Muscle of leg (tissue), 16 donors: ENCODE results near the gene ARTN. TPM values are rescaled to one million over a fixed set of nuclear protein-coding genes. Genes with fewer than 3 reads are reported as not detected.
A peak's percentile ranks its signal among the peaks of the same experiment; 100 is the strongest.

Experiments
- DNase-seq: peaks from one replicate; pipeline ENCODE4 v3.0.0; 2013
- H3K27ac ChIP-seq: one replicate; pipeline ENCODE4 v1.5.1; 2013; ENCODE audit warnings: mild to moderate bottlenecking, low read length, control low read depth
- H3K27me3 ChIP-seq: one replicate; pipeline ENCODE4 v1.6.1; 2013; ENCODE audit warnings: low read length; ENCODE audit not compliant: control insufficient read depth, insufficient read depth
- H3K36me3 ChIP-seq: one replicate; pipeline ENCODE4 v1.6.1; 2013; ENCODE audit warnings: low read length; ENCODE audit not compliant: control insufficient read depth, insufficient read depth
- H3K4me1 ChIP-seq: one replicate; pipeline ENCODE4 v1.6.1; 2013; ENCODE audit warnings: low read length; ENCODE audit not compliant: control insufficient read depth, insufficient read depth
- H3K4me3 ChIP-seq: one replicate; pipeline ENCODE4 v1.5.1; 2013; ENCODE audit warnings: low read length, control low read depth
- H3K9me3 ChIP-seq: replicated peaks from 2 replicates; pipeline ENCODE4 v1.6.1; 2013; ENCODE audit warnings: low read depth, low read length; ENCODE audit not compliant: control insufficient read depth
- WGBS: methylation state at CpG from one replicate; pipeline ENCODE4 v1.1.5; 2013; ENCODE audit warnings: missing lambda C conversion rate; ENCODE audit not compliant: insufficient coverage; 5-methylcytosine and 5-hydroxymethylcytosine counted together
- long read RNA-seq, 11 donors: transcript quantifications; one replicate each; lab custom pipeline, GENCODE V29; 2026
- polyA plus RNA-seq, 8 donors: library from polyadenylated mRNA; unstranded; fragments of 120-200 nt; gene quantifications; one replicate each; pipeline versions ENCODE4 v1.2.1 to v1.2.3, GENCODE V29; 2013; ENCODE audit warnings: inconsistent platforms in 1 of 8, low replicate concordance in 1 of 8; ENCODE audit not compliant: insufficient read length in 8 of 8, insufficient read depth in 1 of 8
- total RNA-seq: library from RNA; stranded (reverse); fragments of 120-200 nt; gene quantifications from one replicate; pipeline ENCODE4 v1.2.4, GENCODE V29; 2013

The ARTN gene, protein sequence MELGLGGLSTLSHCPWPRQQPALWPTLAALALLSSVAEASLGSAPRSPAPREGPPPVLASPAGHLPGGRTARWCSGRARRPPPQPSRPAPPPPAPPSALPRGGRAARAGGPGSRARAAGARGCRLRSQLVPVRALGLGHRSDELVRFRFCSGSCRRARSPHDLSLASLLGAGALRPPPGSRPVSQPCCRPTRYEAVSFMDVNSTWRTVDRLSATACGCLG
- total RNA-seq (0.49 TPM), polyA plus RNA-seq (1 to 10 TPM in 5 of 8 donors, under 1 TPM in 3; 0.74 to 2.4 (median 1.2) TPM)
- long read RNA-seq, donor 1 = 0 reads
- long read RNA-seq, donor 2 = 0 reads
- long read RNA-seq, donor 3 = 0 reads
- long read RNA-seq, donor 4 = 0 reads
- long read RNA-seq, donor 5 = 0 reads
- long read RNA-seq, donor 6 = 0 reads
- long read RNA-seq, donor 7 = 0 reads
- long read RNA-seq, donor 8 = 0 reads
- long read RNA-seq, donor 9 = 0 reads
- long read RNA-seq, donor 10 = 0 reads
- long read RNA-seq, donor 11 = 0 reads

DNA sequence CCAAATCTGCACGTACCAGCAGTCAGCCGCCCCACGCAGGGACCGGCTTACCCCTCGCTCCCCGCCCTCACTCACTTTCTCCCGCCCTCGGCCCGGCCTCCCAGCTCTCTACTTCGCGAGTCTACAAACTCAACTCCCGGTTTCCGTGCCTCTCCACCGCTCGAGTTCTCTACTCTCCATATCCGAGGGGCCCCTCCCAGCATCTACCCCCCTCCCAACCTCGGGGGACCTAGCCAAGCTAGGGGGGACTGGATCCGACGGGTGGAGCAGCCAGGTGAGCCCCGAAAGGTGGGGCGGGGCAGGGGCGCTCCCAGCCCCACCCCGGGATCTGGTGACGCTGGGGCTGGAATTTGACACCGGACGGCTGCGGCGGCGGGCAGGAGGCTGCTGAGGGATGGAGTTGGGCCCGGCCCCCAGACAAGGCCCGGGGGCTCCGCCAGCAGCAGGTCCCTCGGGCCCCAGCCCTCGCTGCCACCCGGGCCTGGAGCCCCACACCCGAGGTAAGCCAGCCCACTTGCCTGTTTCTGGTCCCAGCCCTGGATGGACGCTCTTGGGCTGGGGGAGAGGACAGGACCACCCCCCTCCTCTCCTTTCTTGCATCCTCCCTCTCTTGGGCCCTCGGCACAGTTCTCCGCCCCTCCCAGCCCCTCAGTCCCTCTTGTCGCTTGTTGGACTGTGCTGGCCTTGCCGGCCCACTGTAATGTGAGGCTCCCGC, at the start of gene ARTN:
Gene ARTN, plus strand, starts transcription at position 416 of the 715 bp plus-strand sequence. CDS start 1,856 bp downstream, outside the sequence.
- Histone ChIP-seq H3K27me3 (peaks cover 26% of the 10 kb centered on the region), H3K9me3 (no peaks in the 10 kb centered on the region), H3K4me1 (peaks cover 32% of the 10 kb centered on the region), H3K27ac (no peak within 1 kb of the TSS), H3K4me3 (peak within 1 kb of the TSS; percentile 40), H3K36me3 (peaks cover 10% of the 10 kb centered on the region)
- WGBS = 1% methylated on average over 38 of the region's 42 CpGs
- peak; percentile 43 for DNase-seq

DNA sequence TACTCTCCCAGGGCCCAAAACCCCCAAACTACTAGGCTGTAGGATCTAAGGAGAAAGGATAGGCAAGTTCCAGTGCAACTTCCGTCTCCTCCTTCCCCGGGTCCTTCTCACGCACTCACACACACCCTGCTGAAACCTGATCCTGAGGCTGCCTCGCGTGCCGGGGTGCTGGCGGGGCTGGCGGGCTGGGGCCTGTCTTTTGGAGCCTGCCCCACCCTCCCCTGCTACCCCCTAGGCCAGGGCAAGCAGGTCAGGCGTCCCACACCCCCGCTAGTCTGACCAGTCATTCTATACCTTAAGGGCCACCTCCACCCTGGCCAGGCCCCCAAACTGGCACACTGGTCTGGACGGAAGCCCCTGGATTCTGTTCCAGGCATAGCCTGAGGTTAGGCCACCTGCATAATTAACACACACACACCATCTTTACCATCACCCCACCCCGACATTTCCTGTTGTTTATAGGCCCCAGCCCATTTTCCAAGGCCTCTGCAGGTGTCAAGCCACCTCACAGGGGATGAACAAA, 48.3 kb upstream of the ARTN start:
- peak; percentile 30 for DNase-seq
- WGBS = 41% methylated on average over 11 of the region's 12 CpGs
- H3K27ac ChIP-seq = no peak overlapping the region

DNA sequence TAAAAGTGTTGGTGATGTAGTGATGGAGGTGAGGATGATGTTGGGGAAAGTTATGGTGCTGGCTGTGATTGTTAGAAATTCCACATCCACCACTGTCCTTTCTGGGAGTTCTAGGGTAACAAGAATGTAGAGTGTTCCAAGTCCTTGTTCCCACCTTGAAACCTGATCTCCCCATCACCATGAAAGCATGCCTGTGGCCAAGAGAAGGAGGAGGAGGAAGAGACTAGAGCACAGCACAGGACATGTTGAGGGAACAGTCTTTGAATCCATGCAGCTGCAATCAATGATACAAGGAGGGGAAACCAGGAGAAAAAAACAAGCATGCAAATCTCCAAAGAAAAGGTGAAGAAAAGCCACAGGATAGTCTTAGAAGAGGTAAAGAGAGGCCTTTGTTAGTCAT, 45.9 kb upstream of the ARTN start:
- Histone ChIP-seq H3K4me3 (no peak overlapping the region), H3K27me3 (no peaks in the 10 kb centered on the region), H3K4me1 (peaks cover 19% of the 10 kb centered on the region), H3K9me3 (no peaks in the 10 kb centered on the region), H3K36me3 (no peaks in the 10 kb centered on the region), H3K27ac (no peak overlapping the region)
- no peak for DNase-seq

More for the DNA sequence above, 48.3 kb upstream of the ARTN start:
- Histone ChIP-seq H3K9me3 (no peaks in the 10 kb centered on the region), H3K27me3 (no peaks in the 10 kb centered on the region), H3K36me3 (no peaks in the 10 kb centered on the region), H3K4me3 (no peak overlapping the region), H3K4me1 (peaks cover 36% of the 10 kb centered on the region)

DNA sequence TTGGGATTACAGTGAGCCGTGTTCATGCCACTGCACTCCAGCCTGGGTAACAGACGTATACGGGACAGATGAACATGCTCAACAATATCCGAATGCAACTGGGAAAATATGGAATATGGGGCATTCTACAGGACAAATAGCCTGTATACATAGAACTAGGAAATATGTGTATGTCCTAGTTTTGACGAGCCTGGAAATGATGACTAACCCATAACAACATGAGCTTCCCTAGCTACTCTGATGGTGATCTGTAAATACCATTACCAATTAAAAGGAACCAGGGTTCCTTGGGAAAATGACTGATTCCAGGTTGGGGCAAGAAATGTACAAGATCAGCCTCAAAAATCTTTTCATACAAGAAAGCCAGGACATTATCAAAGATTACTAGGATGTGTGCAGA, 42.8 kb upstream of the ARTN start:
- DNase-seq = no peak
- Histone ChIP-seq H3K4me3 (no peak overlapping the region), H3K27ac (no peak overlapping the region), H3K4me1 (no peaks in the 10 kb centered on the region), H3K27me3 (no peaks in the 10 kb centered on the region), H3K36me3 (peaks cover 16% of the 10 kb centered on the region), H3K9me3 (no peaks in the 10 kb centered on the region)
- WGBS = no CpG with 5 or more reads among the region's 5 CpGs

DNA sequence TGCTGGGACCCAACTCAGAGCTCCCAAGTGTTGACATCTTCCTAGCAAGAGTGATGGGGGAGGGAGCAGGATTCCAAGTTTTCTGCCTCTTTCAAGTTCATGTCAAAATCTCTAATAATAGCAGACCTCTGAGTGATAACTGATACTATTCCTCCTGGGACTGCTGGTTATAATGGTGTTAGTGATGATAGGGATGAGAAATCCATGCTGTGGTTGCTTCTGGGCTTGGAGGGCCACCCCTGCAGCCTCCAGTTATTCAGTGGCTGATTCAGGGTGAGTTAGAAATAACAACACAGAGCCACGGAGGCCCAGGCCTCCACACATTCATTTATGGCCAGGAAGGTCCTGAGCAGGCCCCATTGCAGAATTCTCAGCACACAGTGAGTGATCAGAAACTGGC, 40.6 kb upstream of the ARTN start:
- Histone ChIP-seq H3K4me3 (no peak overlapping the region), H3K4me1 (no peaks in the 10 kb centered on the region), H3K27ac (no peak overlapping the region), H3K9me3 (no peaks in the 10 kb centered on the region), H3K36me3 (peaks cover 24% of the 10 kb centered on the region), H3K27me3 (no peaks in the 10 kb centered on the region)
- WGBS = 40% methylated on average over 1 of the region's 1 CpG
- no peak for DNase-seq

DNA sequence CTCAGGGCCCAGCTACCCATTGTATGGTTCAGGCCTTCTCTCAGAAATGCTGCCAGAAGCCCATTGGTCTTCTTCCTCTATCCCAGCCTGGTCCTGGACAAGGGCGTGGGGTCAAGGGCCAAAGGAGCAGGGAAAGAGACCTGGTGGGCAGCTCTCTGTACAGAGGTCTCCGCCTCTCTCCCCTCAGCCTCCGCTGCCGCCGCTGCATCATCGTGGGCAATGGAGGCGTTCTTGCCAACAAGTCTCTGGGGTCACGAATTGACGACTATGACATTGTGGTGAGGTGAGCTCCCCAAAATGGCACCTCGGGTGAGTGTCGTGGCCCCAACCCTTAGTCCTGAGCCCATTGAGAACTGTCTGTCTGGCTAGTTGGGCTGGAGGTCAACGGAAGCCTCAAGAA, 34.6 kb upstream of the ARTN start:
- no peak for DNase-seq
- H3K9me3 ChIP-seq = no peaks in the 10 kb centered on the region
- no peak overlapping the region for H3K27ac ChIP-seq
- no peak overlapping the region for H3K4me3 ChIP-seq
- peaks cover 57% of the 10 kb centered on the region for H3K36me3 ChIP-seq
- no peaks in the 10 kb centered on the region for H3K27me3 ChIP-seq
- peaks cover 19% of the 10 kb centered on the region for H3K4me1 ChIP-seq
- WGBS = 99% methylated on average over 11 of the region's 12 CpGs

DNA sequence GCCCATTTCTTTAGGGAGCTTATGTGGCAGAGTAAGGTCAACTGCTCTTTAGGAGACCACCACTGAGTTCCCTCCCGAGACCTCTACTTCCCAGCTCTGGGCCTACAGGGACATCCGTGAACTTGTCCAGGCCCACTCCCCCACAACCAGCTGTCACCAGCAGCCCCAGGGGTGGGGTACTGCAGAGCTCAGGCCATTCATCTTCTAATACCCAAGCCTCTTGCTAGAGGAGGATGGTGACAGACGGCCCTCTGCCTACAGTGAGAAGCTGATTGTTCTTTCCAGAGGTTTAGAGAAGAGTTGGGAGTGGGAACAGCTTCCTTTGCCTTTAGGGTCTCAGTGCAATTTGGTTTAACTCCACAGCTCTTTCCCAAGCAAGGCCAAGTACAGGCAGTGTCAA, 33.2 kb upstream of the ARTN start:
- WGBS = no CpG with 5 or more reads among the region's 3 CpGs
- Histone ChIP-seq H3K27ac (no peak overlapping the region), H3K9me3 (no peaks in the 10 kb centered on the region), H3K27me3 (no peaks in the 10 kb centered on the region), H3K4me1 (peaks cover 19% of the 10 kb centered on the region), H3K36me3 (peaks cover 45% of the 10 kb centered on the region), H3K4me3 (no peak overlapping the region)
- no peak for DNase-seq

DNA sequence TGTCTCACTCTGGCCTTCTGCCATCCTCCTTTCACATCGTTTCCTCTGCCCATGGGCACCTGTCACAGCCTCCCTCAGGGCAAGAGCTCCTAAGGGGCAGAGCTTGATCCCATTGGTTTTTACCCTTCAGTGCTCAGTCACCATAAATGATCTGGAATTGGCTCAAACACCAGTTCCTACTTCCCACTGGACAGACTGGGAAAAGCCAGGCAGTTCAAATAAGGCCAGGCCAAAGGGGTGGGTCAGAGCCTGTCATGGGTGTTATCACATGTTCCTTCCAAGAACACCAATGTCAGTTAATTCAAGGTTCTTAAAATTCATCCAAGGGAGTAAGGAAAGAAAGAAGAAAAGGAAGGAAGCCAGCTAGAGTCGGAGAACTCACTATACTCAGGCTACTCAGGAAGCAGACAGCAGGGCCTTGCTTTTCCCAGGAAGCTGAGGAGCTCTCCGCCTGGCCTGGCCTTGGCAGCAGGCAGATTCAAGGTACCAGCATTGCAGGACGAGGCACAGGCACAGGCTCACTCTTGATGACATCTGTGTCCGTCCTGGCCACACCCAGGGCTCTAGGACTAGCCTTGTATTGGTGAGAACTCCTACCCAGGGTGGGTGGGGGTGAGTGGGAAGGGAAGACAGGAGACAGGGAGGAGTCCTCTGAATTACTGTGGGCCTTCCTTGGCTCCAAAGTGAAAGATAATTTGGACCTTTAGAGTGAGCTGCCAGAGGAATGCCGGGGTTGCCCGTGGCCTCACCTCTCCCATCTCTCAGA, 32.2 kb upstream of the ARTN start:
- Histone ChIP-seq H3K36me3 (peaks cover 37% of the 10 kb centered on the region), H3K27ac (no peak overlapping the region), H3K4me1 (peaks cover 19% of the 10 kb centered on the region), H3K9me3 (no peaks in the 10 kb centered on the region), H3K4me3 (no peak overlapping the region), H3K27me3 (no peaks in the 10 kb centered on the region)
- DNase-seq = no peak
- WGBS = 80% methylated on average over 6 of the region's 7 CpGs

DNA sequence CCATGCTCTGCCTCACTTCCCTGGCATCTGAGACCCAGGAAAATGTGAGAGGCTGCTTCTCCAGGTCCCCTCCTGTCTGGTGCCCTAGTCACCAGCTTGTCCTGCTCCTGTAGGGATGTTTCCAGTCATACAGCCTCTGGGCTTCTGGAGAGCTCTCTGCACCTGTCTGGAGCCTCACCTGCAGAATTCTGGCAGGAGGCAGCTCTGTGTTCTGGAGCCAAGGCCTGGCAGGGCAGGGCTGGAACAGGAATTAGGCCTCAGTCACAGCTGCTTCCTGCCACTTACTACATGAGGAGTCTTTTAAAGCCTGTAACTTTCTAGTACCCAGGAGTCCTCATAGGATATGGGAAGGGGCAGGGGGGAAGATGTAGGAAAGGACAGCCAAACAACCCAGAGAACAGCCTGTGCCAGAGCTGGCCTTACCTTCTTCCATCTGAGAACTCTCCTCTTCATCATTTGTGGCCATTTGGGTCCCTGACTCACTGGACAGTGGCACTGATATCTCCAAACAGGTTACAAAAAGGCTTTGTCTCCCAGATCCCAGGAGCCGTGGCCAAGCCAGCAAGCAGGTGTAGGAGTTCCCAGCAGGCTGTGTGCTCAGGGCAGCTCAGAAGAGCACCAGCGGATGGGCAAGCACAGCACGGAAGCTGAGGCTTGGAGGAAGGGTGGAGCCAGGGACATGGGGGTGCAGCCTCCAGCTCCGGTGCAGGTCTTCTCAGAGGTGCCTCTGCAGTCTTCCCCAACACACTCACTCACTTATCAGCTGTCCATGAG, 31.4 kb upstream of the ARTN start:
- no peak overlapping the region for H3K27ac ChIP-seq
- H3K9me3 ChIP-seq = no peaks in the 10 kb centered on the region
- peaks cover 41% of the 10 kb centered on the region for H3K36me3 ChIP-seq
- H3K4me1 ChIP-seq = peaks cover 19% of the 10 kb centered on the region
- no peak for DNase-seq
- H3K4me3 ChIP-seq = no peak overlapping the region
- 89% methylated on average over 1 of the region's 4 CpGs for WGBS
- no peaks in the 10 kb centered on the region for H3K27me3 ChIP-seq
